Activated CD4-positive, alpha-beta memory T cell treated with anti-CD3 and anti-CD28 coated beads, Interleukin-2, amount 10 ng/mL, durations not matched to agents 7 days and 5 days (primary cell): Measurements from ENCODE around the gene MMP24OS. TPM values are rescaled to one million over a fixed set of nuclear protein-coding genes. Genes with fewer than 3 reads are reported as not detected.

Experiments
- CTCF ChIA-PET: fragments of 350-600 bp; sonication (Branson Sonifier 250); formaldehyde crosslinking; loops from one replicate; lab custom pipeline; 2021; ENCODE audit warnings: antibody characterized with exemption, inconsistent platforms; lab: Charles Lee
- POLR2A ChIA-PET: fragments of 350-600 bp; sonication (Branson Sonifier 250); formaldehyde crosslinking; loops from one replicate; lab custom pipeline; 2021; ENCODE audit warnings: antibody characterized with exemption; lab: Charles Lee
- DNase-seq: peaks from one replicate; pipeline ENCODE4 v3.0.0-alpha.2; 2020
- H3K27ac Mint-ChIP-seq: one replicate; pipeline ENCODE4 v1.8.0; 2021; ENCODE audit warnings: mild to moderate bottlenecking, mixed read lengths
- H3K27me3 Mint-ChIP-seq: one replicate; pipeline ENCODE4 v1.8.0; 2021; ENCODE audit warnings: mixed read lengths
- H3K36me3 Mint-ChIP-seq: one replicate; pipeline ENCODE4 v1.8.0; 2021; ENCODE audit warnings: low read depth, mixed read lengths
- H3K4me1 Mint-ChIP-seq: one replicate; pipeline ENCODE4 v1.8.0; 2021; ENCODE audit warnings: mixed read lengths
- H3K4me3 Mint-ChIP-seq: one replicate; pipeline ENCODE4 v1.8.0; 2021; ENCODE audit warnings: mild to moderate bottlenecking, mixed read lengths
- H3K9me3 Mint-ChIP-seq: one replicate; pipeline ENCODE4 v1.8.0; 2021; ENCODE audit warnings: mixed read lengths
- total RNA-seq, 2 experiments: library from RNA; stranded (reverse); gene quantifications; one replicate each; pipeline ENCODE4 v1.2.3, GENCODE V29; 2021

The MMP24OS gene
- 10 to 100 TPM; 45.6 to 48.7 TPM for total RNA-seq

- DNase-seq: peak; percentile 93
- CTCF ChIA-PET: interaction anchor here (0.6 to 1.2 kb wide), 8 partner anchors 10 to 629 kb away, joined by 3 to 4 read pairs (median 3); partner anchors contain the start of genes CEP250 and EDEM2
- Mint-ChIP-seq H3K36me3 (peaks cover 41% of the 10 kb centered on the region), H3K4me3 (peak within 1 kb of the TSS; percentile 99), H3K27ac (peak within 1 kb of the TSS; percentile 99), H3K9me3 (no peaks in the 10 kb centered on the region), H3K4me1 (peaks cover 35% of the 10 kb centered on the region), H3K27me3 (no peaks in the 10 kb centered on the region)
- POLR2A ChIA-PET: interaction anchor here (0.6 to 2.3 kb wide), 26 partner anchors 9 to 1166 kb away, joined by 3 to 12 read pairs (median 4); partner anchors contain the start of genes CEP250, EDEM2, EIF2S2 and ERGIC3
These were observed at the start of gene MMP24OS for GRCh38 chr20:35277531-35278395. TSS of gene MMP24OS (minus strand) at chr20:35278122. CDS start at chr20:35277929, 193 bp downstream.

DNA sequence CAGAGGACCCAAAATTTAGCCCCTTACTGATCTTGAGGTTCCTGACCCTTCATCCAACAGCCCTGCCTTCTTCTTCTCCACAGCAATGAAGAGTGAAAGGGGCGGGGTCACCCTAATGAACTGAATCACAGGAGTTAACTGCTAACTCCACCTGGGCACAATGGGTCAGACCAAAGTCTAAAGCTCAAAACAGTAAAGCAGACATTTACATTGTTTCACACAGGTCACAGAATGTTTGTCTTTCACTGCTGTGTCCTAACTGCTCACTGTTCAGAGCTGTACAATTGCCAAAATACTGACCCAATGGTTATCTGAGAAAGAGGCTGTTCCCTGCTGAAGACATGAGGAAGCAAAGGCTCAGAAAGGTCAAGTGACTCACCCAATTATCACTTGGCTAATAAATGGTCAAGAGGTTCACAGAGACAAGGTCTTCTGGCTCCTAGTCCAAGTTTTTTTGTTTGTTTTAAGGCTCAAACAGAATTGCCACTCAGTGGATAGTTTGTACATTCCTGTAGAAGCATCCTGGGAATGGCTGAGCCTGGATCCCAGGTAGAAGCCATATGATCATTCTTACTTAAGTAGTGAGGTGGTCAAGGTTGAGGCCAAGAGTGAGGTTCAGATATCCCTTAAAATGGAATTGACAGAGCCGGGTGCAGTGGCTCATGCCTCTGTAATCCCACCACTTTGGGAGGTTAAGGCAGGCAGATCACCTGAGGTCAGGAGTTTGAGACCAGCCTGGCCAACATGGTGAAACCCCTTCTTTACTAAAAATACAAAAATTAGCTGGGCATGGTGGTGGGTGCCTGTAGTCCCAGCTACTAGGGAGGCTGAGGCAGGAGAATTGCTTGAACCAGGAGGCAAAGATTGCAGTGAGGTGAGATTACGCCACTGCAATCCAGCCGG lies 49.4 kb upstream of the MMP24OS start:
- POLR2A ChIA-PET: no interaction called here
- peaks cover 5% of the 10 kb centered on the region for H3K36me3 Mint-ChIP-seq
- peaks cover 14% of the 10 kb centered on the region for H3K4me1 Mint-ChIP-seq
- no peak for DNase-seq
- no peak overlapping the region for H3K4me3 Mint-ChIP-seq
- H3K9me3 Mint-ChIP-seq: no peaks in the 10 kb centered on the region
- H3K27ac Mint-ChIP-seq: no peak overlapping the region
- H3K27me3 Mint-ChIP-seq: no peaks in the 10 kb centered on the region
- CTCF ChIA-PET: interaction anchor here (0.9 kb wide), 1 partner anchor 233 kb away, joined by 5 read pairs; no protein-coding TSS in a partner anchor

DNA sequence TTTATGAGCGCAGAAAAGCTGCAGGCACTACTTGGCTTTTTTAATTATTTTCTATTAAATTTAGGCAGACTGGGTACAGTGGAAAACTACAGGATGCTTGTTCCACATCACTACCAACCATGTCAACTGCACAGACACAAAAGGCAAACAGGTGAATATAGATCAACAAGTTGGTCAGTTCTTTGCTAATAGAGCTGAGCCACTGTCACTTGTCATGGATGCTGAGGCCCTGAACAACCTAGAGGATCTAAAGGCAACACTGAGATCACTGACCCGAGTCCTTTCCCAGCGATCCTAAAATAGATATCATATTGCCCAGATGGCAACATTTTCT lies 48.8 kb upstream of the MMP24OS start:
- POLR2A ChIA-PET: no interaction called here
- peaks cover 14% of the 10 kb centered on the region for H3K4me1 Mint-ChIP-seq
- H3K4me3 Mint-ChIP-seq: no peak overlapping the region
- CTCF ChIA-PET: interaction anchor here (0.9 kb wide), 1 partner anchor 232 kb away, joined by 5 read pairs; no protein-coding TSS in a partner anchor
- no peaks in the 10 kb centered on the region for H3K27me3 Mint-ChIP-seq
- no peaks in the 10 kb centered on the region for H3K9me3 Mint-ChIP-seq
- H3K36me3 Mint-ChIP-seq: peaks cover 5% of the 10 kb centered on the region
- no peak for DNase-seq
- no peak overlapping the region for H3K27ac Mint-ChIP-seq

DNA sequence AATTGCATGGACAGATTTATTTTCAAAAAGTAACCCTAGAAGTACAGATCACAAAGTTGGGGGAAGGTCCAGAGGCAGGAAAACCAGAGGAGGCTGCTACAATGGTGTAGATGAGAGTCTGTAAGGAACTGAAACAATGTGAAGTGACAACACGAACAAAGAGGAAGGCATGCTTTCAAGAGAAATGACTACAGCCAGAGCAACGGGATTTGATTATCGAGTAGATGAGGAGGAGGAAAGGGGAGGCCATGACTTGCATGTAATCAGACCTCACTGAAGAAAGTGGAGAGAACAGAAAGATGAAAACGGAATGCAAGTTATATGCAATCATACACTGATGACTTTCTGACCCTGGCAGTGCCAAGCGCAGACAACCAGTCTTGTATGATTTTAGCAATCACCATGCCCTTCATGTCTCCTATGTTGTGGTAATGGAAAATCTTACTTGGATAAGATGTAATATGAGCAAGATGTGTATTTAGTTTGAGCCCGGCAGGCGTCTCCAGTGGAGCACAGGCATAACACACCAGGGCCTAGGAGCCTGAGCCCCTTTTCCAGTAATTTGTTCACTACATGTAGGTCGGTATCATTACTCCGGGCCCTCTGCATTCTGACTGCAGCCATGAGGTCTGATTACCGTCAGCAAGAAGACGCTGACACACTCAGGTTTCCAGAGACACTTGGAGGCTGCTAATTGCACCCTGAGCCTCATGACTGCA lies 48.3 kb upstream of the MMP24OS start:
- Mint-ChIP-seq H3K4me1 (peaks cover 14% of the 10 kb centered on the region), H3K36me3 (peaks cover 5% of the 10 kb centered on the region), H3K4me3 (no peak overlapping the region), H3K27me3 (no peaks in the 10 kb centered on the region), H3K9me3 (no peaks in the 10 kb centered on the region), H3K27ac (no peak overlapping the region)
- DNase-seq: no peak
- CTCF ChIA-PET: no interaction called here
- POLR2A ChIA-PET: no interaction called here

GRCh38 chr20:35325401-35325800 lies 47.5 kb upstream of the MMP24OS start:
- Mint-ChIP-seq H3K27ac (no peak overlapping the region), H3K4me1 (peaks cover 14% of the 10 kb centered on the region), H3K9me3 (no peaks in the 10 kb centered on the region), H3K36me3 (peaks cover 7% of the 10 kb centered on the region), H3K27me3 (no peaks in the 10 kb centered on the region), H3K4me3 (no peak overlapping the region)
- ChIA-PET CTCF (no interaction called here), POLR2A (no interaction called here)
- DNase-seq: no peak

- no peak overlapping the region for H3K4me3 Mint-ChIP-seq
- POLR2A ChIA-PET: interaction anchor here (0.7 kb wide), 1 partner anchor 11 kb away, joined by 3 read pairs; no protein-coding TSS in a partner anchor
- H3K27ac Mint-ChIP-seq: no peak overlapping the region
These were observed 42.6 kb upstream of the MMP24OS start for GRCh38 chr20:35320396-35321126.

GRCh38 chr20:35319871-35320197 lies 41.9 kb upstream of the MMP24OS start:
- ChIA-PET POLR2A (interaction anchor here (0.6 kb wide), 1 partner anchor 127 kb away, joined by 3 read pairs; no protein-coding TSS in a partner anchor), CTCF (interaction anchor here (1.1 to 3.4 kb wide), 2 partner anchors 10 to 14 kb away, joined by 5 to 24 read pairs; no protein-coding TSS in a partner anchor)
- H3K9me3 Mint-ChIP-seq: no peaks in the 10 kb centered on the region
- H3K4me1 Mint-ChIP-seq: peaks cover 39% of the 10 kb centered on the region
- peaks cover 9% of the 10 kb centered on the region for H3K36me3 Mint-ChIP-seq
- no peak for DNase-seq
- H3K4me3 Mint-ChIP-seq: no peak overlapping the region
- H3K27me3 Mint-ChIP-seq: no peaks in the 10 kb centered on the region
- no peak overlapping the region for H3K27ac Mint-ChIP-seq

More at GRCh38 chr20:35320396-35321126, 42.6 kb upstream of the MMP24OS start:
- no peaks in the 10 kb centered on the region for H3K9me3 Mint-ChIP-seq
- H3K27me3 Mint-ChIP-seq: no peaks in the 10 kb centered on the region
- CTCF ChIA-PET: interaction anchor here (1.1 to 3.4 kb wide), 2 partner anchors 9 to 15 kb away, joined by 5 to 24 read pairs; no protein-coding TSS in a partner anchor
- H3K4me1 Mint-ChIP-seq: peaks cover 32% of the 10 kb centered on the region
- peaks cover 7% of the 10 kb centered on the region for H3K36me3 Mint-ChIP-seq
- no peak for DNase-seq

GRCh38 chr20:35319192-35319870 lies 41.4 kb upstream of the MMP24OS start:
- H3K4me3 Mint-ChIP-seq: no peak overlapping the region
- ChIA-PET CTCF (interaction anchor here (2.9 kb wide), 1 partner anchor 10 kb away, joined by 16 read pairs; no protein-coding TSS in a partner anchor), POLR2A (interaction anchor here (0.6 to 1.2 kb wide), 2 partner anchors 14 to 127 kb away, joined by 3 to 6 read pairs; no protein-coding TSS in a partner anchor)
- H3K9me3 Mint-ChIP-seq: no peaks in the 10 kb centered on the region
- no peak for DNase-seq
- no peaks in the 10 kb centered on the region for H3K27me3 Mint-ChIP-seq
- H3K4me1 Mint-ChIP-seq: peaks cover 44% of the 10 kb centered on the region
- peaks cover 10% of the 10 kb centered on the region for H3K36me3 Mint-ChIP-seq
- no peak overlapping the region for H3K27ac Mint-ChIP-seq

DNA sequence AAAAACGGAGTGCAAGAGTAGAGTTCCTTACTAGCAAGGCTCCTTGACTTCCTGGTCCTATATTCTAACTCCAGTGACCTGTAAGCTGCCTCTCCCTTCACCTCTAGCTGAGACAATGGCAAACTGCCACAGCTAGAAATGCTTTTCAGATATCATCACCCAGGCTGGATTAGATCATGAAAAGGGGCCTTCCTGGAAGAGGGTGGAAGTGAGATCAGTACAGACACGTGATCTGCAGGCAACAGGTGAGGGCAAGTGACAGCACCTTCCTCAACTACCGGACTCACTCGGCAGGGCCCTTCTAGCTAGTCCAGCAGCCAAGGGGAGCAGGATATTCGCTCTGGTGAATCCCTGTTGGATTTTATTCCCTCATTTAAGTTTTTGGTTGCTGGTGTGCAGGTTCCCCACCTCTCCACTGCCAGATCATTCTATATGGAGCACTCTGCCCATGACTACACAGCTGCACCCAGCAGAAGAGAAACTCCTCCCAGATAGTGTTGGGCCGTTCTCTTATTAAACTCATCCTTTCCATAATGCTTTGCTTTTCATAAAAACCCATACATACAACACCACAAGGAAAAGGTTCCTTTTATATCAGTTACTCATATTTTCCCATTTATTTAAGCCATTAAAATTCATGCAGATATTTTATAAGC lies 40.7 kb upstream of the MMP24OS start:
- H3K9me3 Mint-ChIP-seq: no peaks in the 10 kb centered on the region
- H3K27me3 Mint-ChIP-seq: no peaks in the 10 kb centered on the region
- DNase-seq: no peak
- H3K4me1 Mint-ChIP-seq: peaks cover 49% of the 10 kb centered on the region
- H3K36me3 Mint-ChIP-seq: peaks cover 11% of the 10 kb centered on the region
- H3K4me3 Mint-ChIP-seq: no peak overlapping the region
- no peak overlapping the region for H3K27ac Mint-ChIP-seq
- ChIA-PET CTCF (interaction anchor here (1.2 to 2.9 kb wide), 4 partner anchors 11 to 71 kb away, joined by 3 to 16 read pairs (median 8); no protein-coding TSS in a partner anchor), POLR2A (interaction anchor here (1.2 to 1.4 kb wide), 2 partner anchors 13 to 93 kb away, joined by 3 to 6 read pairs; partner anchors contain the start of gene UQCC1)

DNA sequence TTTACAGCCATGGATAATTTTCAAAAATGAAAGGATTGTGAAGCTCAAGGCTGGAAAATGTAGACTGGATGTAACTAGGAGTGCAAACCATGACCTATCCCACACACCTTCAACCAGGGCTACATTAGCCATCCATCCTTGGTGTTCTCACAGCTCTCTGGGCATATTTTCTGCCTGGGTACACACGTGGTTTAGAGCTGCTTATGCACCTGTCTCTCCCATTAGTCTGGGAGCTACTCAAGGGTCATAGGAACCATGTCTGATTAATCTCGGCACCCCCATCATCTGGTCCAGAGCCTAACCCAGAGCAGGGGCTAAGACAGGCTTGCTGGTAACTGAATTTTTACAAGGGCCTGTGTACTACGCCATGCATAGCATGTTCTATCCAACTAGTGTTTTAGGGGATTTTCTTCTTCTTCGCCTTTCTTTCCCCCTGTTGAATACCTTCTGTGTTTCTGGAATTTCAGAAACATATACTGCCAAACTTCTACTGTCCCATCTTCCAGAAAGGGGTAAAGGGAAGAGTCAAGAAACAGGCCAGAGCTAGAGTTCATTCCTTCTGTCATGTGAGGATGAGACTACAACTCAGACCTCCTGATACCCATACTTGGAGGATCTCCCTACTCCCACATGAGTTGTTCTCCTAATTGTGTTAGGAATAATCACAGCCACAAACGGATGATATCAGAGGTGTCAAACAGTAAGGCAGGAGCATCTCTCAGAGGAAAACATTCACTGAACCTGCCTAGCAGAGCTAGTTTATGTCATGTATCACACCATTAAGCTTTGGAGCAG lies 39.7 kb upstream of the MMP24OS start:
- no peak overlapping the region for H3K4me3 Mint-ChIP-seq
- H3K36me3 Mint-ChIP-seq: peaks cover 10% of the 10 kb centered on the region
- peaks cover 48% of the 10 kb centered on the region for H3K4me1 Mint-ChIP-seq
- no peaks in the 10 kb centered on the region for H3K27me3 Mint-ChIP-seq
- H3K9me3 Mint-ChIP-seq: no peaks in the 10 kb centered on the region
- no peak overlapping the region for H3K27ac Mint-ChIP-seq
- DNase-seq: no peak
- ChIA-PET CTCF (interaction anchor here (1.0 to 2.9 kb wide), 6 partner anchors 10 to 130 kb away, joined by 3 to 16 read pairs (median 4); no protein-coding TSS in a partner anchor), POLR2A (interaction anchor here (1.2 to 1.4 kb wide), 2 partner anchors 12 to 94 kb away, joined by 3 to 6 read pairs; partner anchors contain the start of gene UQCC1)
